GM12878 (cell line): ENCODE data around the gene CCDC78. TPM values are rescaled to one million over a fixed set of nuclear protein-coding genes. Genes with fewer than 3 reads are reported as not detected.

ENCODE experiments used
- ATAC-seq: fragments of 200-7000 bp; cut with Tn5 transposase; 3 replicates; pipeline ENCODE4 v1.9.1; 2020; ENCODE audit warnings: mild to moderate bottlenecking, moderate library complexity
- BruUV-seq: library from RNA; stranded (reverse); fragments of 400-500 nt; replicated peaks from 2 replicates; lab custom pipeline; 2021; lab: Mats Ljungman, UMichigan
- CTCF ChIA-PET: fragments of 300-600 bp; sonication (Branson Sonifier 250); formaldehyde crosslinking; extraction: SDS; loops from one replicate; lab custom pipeline; 2021; ENCODE audit warnings: inconsistent platforms; lab: Yijun Ruan, JAX
- POLR2A ChIA-PET: fragments of 350-600 bp; formaldehyde crosslinking; extraction: SDS; loops from one replicate; lab custom pipeline; 2021; ENCODE audit warnings: inconsistent platforms; lab: Charles Lee
- RAD21 ChIA-PET: fragments of 300-600 bp; sonication (Branson Sonifier 250); formaldehyde crosslinking; loops from one replicate; lab custom pipeline; 2023; ENCODE audit warnings: antibody characterized with exemption; ENCODE audit not compliant: unreplicated experiment; lab: Charles Lee
- SMC1A ChIA-PET: fragments of 300-600 bp; sonication (Branson Sonifier 250); formaldehyde crosslinking; loops from one replicate; lab custom pipeline; 2023; ENCODE audit not compliant: unreplicated experiment, uncharacterized antibody; lab: Charles Lee
- DNase-seq: peaks from one replicate; pipeline ENCODE4 v3.0.0-alpha.2; 2011; ENCODE audit warnings: low read depth, low spot score
- FAIRE-seq: peaks from 3 replicates; lab custom pipeline; 2011; peaks lifted over from hg19 to GRCh38; lab: Jason Lieb, UNC
- H2AFZ ChIP-seq: 2 replicates; pipeline ENCODE4 v1.6.0; 2011; ENCODE audit warnings: low read depth, low read length, control low read depth; ENCODE audit not compliant: control insufficient read depth
- H3K27ac ChIP-seq: 2 replicates; pipeline ENCODE4 v1.5.1; 2011; ENCODE audit warnings: control low read depth; ENCODE audit not compliant: control insufficient read depth, insufficient read depth
- H3K27me3 ChIP-seq, 2 experiments: replicated peaks in 1 of 2; 2 replicates each; pipeline versions ENCODE4 v1.6.0 to v1.6.1; 2011; ENCODE audit warnings: low read length in 1 of 2; ENCODE audit not compliant: control insufficient read depth in 2 of 2, insufficient read depth in 2 of 2
- H3K36me3 ChIP-seq, 2 experiments: 2 replicates each; pipeline ENCODE4 v1.5.1; 2011; ENCODE audit warnings: low read length in 1 of 2; ENCODE audit not compliant: control insufficient read depth in 2 of 2, insufficient read depth in 2 of 2
- H3K4me1 ChIP-seq: 2 replicates; pipeline ENCODE4 v1.6.1; 2011; ENCODE audit warnings: mild to moderate bottlenecking, low read length, moderate library complexity, mixed read lengths; ENCODE audit not compliant: control insufficient read depth, insufficient read depth
- H3K4me2 ChIP-seq: 2 replicates; pipeline ENCODE4 v1.6.0; 2011; ENCODE audit warnings: control low read depth; ENCODE audit not compliant: control insufficient read depth, insufficient read depth
- H3K4me3 ChIP-seq: fragments of 200-600 bp; sonication (generic); 2 replicates; pipeline ENCODE4 v1.5.1; 2016
- H3K79me2 ChIP-seq: 2 replicates; pipeline ENCODE4 v1.6.0; 2011; ENCODE audit warnings: low read length; ENCODE audit not compliant: control insufficient read depth, insufficient read depth
- H3K9ac ChIP-seq: 2 replicates; pipeline ENCODE4 v1.8.0; 2011; ENCODE audit warnings: low read length, control low read depth, mixed read lengths; ENCODE audit not compliant: control insufficient read depth, insufficient read depth
- H3K9me3 ChIP-seq: replicated peaks from 3 replicates; pipeline ENCODE4 v1.5.1; 2011; ENCODE audit warnings: mild to moderate bottlenecking, low read length; ENCODE audit not compliant: control insufficient read depth, insufficient read depth
- H4K20me1 ChIP-seq: 2 replicates; pipeline ENCODE4 v1.6.0; 2011; ENCODE audit not compliant: control insufficient read depth, insufficient read depth
- ATF3 ChIP-seq: IDR thresholded peaks from 2 replicates; pipeline ENCODE4 v1.6.1; 2011; ENCODE audit warnings: low read depth, mild to moderate bottlenecking, low read length, moderate library complexity, borderline replicate concordance; ENCODE audit errors: extremely low read depth
- GABPA ChIP-seq: IDR thresholded peaks from 2 replicates; pipeline ENCODE4 v1.6.1; 2014; ENCODE audit warnings: antibody characterized with exemption, low read depth, mild to moderate bottlenecking, inconsistent platforms
- HDAC2 ChIP-seq: fragments of 200-600 bp; sonication (generic); IDR thresholded peaks from 2 replicates; pipeline ENCODE4 v1.6.1; 2017
- HDAC6 ChIP-seq: fragments of 200-600 bp; sonication (generic); IDR thresholded peaks from one replicate; pipeline ENCODE4 v1.8.0; 2017; ENCODE audit warnings: antibody characterized with exemption; ENCODE audit not compliant: unreplicated experiment
- KDM1A ChIP-seq: fragments of 200-600 bp; sonication (generic); IDR thresholded peaks from 2 replicates; pipeline ENCODE4 v1.6.1; 2016; ENCODE audit warnings: borderline replicate concordance
- MAX ChIP-seq: IDR thresholded peaks from 2 replicates; pipeline ENCODE4 v1.6.1; 2012; ENCODE audit warnings: low read depth, low read length, improper control_type of control experiment
- NRF1 ChIP-seq: conservative IDR thresholded peaks from 2 replicates; pipeline ENCODE4 v1.6.1; 2011; ENCODE audit warnings: mild to moderate bottlenecking, low read depth, low read length, improper control_type of control experiment
- POLR2A ChIP-seq: IDR thresholded peaks from 2 replicates; pipeline ENCODE4 v1.6.1; 2011; ENCODE audit warnings: low read depth, mild to moderate bottlenecking, low read length
- POLR2AphosphoS5 ChIP-seq: IDR thresholded peaks from 2 replicates; pipeline ENCODE4 v1.6.1; 2011; ENCODE audit warnings: mild to moderate bottlenecking, low read length, inconsistent platforms
- SREBF2 ChIP-seq: IDR thresholded peaks from 2 replicates; pipeline ENCODE4 v1.6.1; 2012; ENCODE audit warnings: mild to moderate bottlenecking, low read length
- WGBS: methylation state at CpG from one replicate; pipeline ENCODE4 v1.1.6; 2016; ENCODE audit warnings: low lambda C conversion rate; ENCODE audit not compliant: insufficient replicate concordance, insufficient coverage; ENCODE audit errors: missing lambda C conversion rate; 5-methylcytosine and 5-hydroxymethylcytosine counted together
- in situ Hi-C: fragments of 300-500 bp; cut with MboI; formaldehyde crosslinking; loops from 9 replicates; pipeline ENCODE4 v1.14.3; 2018; ENCODE audit warnings: mixed read lengths
- intact Hi-C: fragments of 100-400 bp; cut with micrococcal nuclease; formaldehyde crosslinking; loops from one replicate; pipeline ENCODE4 v1.14.2; 2022; ENCODE audit not compliant: unreplicated experiment
- polyA plus RNA-seq, 11 experiments: library from polyadenylated mRNA; depleted of rRNA in 4 of 11; unstranded in 6 of 11; stranded (reverse) in 5 of 11; fragments of >200 nt; fragmentation: Nextera tagmentation in 4 of 11; fragmentation: Illumina TruSeq in 1 of 11; extraction: Ambion mirVana in 4 of 11; extraction: Trizol in 1 of 11; gene quantifications; 1 replicate in 1 of 11; 2 replicates in 10 of 11; pipeline versions ENCODE4 v1.2.1 to v1.2.3, GENCODE V29; 2011 to 2016; ENCODE audit warnings: inconsistent platforms in 2 of 11, missing spikeins in 2 of 11, low read depth in 1 of 11
- total RNA-seq, 4 experiments: library from RNA; depleted of rRNA in 3 of 4; stranded (reverse); fragments of >200 nt in 3 of 4; fragmentation: Illumina TruSeq in 1 of 4; extraction: Trizol in 1 of 4; gene quantifications; 2 replicates each; pipeline versions ENCODE4 v1.2.1 to v1.2.3, GENCODE V29; 2013 to 2021

CCDC78 gene
- total and polyA plus RNA-seq, 10 of the 15 experiments (the other 5 are each of a cell fraction or from before 2014, with no cell fraction given), result 0.10 to 26.2 (median 5.4) TPM

- WGBS, result 92% methylated on average over 22 of the region's 22 CpGs
- ATAC-seq, result no peak
- FAIRE-seq, result no peak
- no peak for TF ChIP-seq HDAC2
- peak; percentile 21; the same call in 1 of the 2 replicates for TF ChIP-seq POLR2A
- TF ChIP-seq POLR2AphosphoS5, result 0 out of 2 replicates have a peak, but pooled peaks have one; percentile 20
- ChIA-PET SMC1A (no interaction called here), RAD21 (no interaction called here), POLR2A (no interaction called here), CTCF (no interaction called here)
- no peaks in the 10 kb centered on the region; the same call in 1 of the 2 replicates for H4K20me1 ChIP-seq
- no peak overlapping the region for H3K4me3 ChIP-seq
- H3K9me3 ChIP-seq, result no peaks in the 10 kb centered on the region
- H3K27ac ChIP-seq, result no peak overlapping the region
- in situ Hi-C loops, result no loop called here
- BruUV-seq, result TSS peak; percentile 43
- H3K4me2 ChIP-seq, result no peak overlapping the region
- intact Hi-C loops, result no loop called here
- H3K27me3 ChIP-seq, result no peaks in the 10 kb centered on the region
- H3K9ac ChIP-seq, result no peak overlapping the region
- H3K79me2 ChIP-seq, result peaks cover 2% of the 10 kb centered on the region; the same call in 1 of the 2 replicates
- no peak for DNase-seq
- H2AFZ ChIP-seq, result no peak overlapping the region
- H3K36me3 ChIP-seq, result peaks cover 0 to 18% of the 10 kb centered on the region in 2 experiments; a peak in 3 of 4 replicates
- no peaks in the 10 kb centered on the region for H3K4me1 ChIP-seq
These were observed 51.9 kb downstream of the CCDC78 start for GRCh38 chr16:674214-674881.

GRCh38 chr16:673399-673991, 52.7 kb downstream of the CCDC78 start:
- FAIRE-seq (no peak), ATAC-seq (no peak), DNase-seq (no peak)
- Histone ChIP-seq H3K4me1 (no peaks in the 10 kb centered on the region), H3K27ac (no peak overlapping the region), H3K79me2 (peaks cover 11% of the 10 kb centered on the region), H3K4me2 (no peak overlapping the region), H3K36me3 (peaks cover 0 to 18% of the 10 kb centered on the region in 2 experiments; a peak in 3 of 4 replicates), H2AFZ (no peak overlapping the region), H4K20me1 (no peaks in the 10 kb centered on the region; the same call in 1 of the 2 replicates), H3K9me3 (no peaks in the 10 kb centered on the region), H3K4me3 (no peak overlapping the region), H3K27me3 (no peaks in the 10 kb centered on the region)
- WGBS, result 94% methylated on average over 18 of the region's 18 CpGs
- CTCF ChIA-PET, result no interaction called here
- RAD21 ChIA-PET, result no interaction called here
- POLR2A ChIA-PET, result interaction anchor here (0.5 kb wide), 1 partner anchor 379 kb away, joined by 3 read pairs; no protein-coding TSS in a partner anchor
- in situ Hi-C loops, result no loop called here
- no TSS peak for BruUV-seq
- no peak for TF ChIP-seq KDM1A
- TF ChIP-seq MAX, result no peak
- TF ChIP-seq SREBF2, result no peak
- no peak for TF ChIP-seq GABPA
- no peak for TF ChIP-seq NRF1
- TF ChIP-seq ATF3, result no peak
- no peak for TF ChIP-seq HDAC6
- TF ChIP-seq, all 136 proteins: peak for 0
- SMC1A ChIA-PET, result no interaction called here
- no peak overlapping the region for H3K9ac ChIP-seq
- intact Hi-C loops, result no loop called here
